DOHH2 (cell line): ENCODE measurements around the gene USP34.

ENCODE experiments used
- EZH2phosphoT487 ChIP-seq: fragments of 200-600 bp; sonication (generic); IDR thresholded peaks from 2 replicates; pipeline ENCODE4 v1.6.1; 2017; ENCODE audit warnings: borderline replicate concordance, mild to moderate bottlenecking, antibody characterized with exemption, low read length, moderate library complexity, mixed read lengths
- TF ChIP-seq, protein P1 (sequence below): fragments of 200-600 bp; sonication (generic); IDR thresholded peaks from one replicate; pipeline ENCODE4 v1.5.1; 2014; ENCODE audit warnings: antibody characterized with exemption, mild to moderate bottlenecking, low read depth, low read length; ENCODE audit not compliant: poor library complexity, severe bottlenecking

DNA sequence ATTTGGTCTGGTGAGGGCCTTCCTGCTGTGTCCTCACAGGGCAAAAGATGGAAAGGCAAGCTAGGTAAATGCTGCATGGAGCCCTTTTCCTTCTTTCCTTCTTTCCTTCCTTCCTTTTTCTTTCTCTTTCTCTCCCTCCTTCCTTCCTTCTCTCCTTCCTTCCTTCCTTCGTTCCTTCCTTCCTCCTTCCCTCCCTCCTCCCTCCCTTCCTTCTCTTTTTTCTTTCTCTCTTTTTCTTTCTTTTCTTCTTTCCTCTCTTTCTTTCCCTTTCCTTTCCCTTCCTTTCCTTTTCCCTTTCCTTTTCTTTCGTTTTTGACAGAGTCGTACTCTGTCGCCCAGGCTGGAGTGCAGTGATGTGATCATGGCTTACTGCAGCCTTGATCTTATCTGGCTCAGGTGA lies 332.0 kb downstream of the USP34 start:
- TF ChIP-seq, protein P1, sequence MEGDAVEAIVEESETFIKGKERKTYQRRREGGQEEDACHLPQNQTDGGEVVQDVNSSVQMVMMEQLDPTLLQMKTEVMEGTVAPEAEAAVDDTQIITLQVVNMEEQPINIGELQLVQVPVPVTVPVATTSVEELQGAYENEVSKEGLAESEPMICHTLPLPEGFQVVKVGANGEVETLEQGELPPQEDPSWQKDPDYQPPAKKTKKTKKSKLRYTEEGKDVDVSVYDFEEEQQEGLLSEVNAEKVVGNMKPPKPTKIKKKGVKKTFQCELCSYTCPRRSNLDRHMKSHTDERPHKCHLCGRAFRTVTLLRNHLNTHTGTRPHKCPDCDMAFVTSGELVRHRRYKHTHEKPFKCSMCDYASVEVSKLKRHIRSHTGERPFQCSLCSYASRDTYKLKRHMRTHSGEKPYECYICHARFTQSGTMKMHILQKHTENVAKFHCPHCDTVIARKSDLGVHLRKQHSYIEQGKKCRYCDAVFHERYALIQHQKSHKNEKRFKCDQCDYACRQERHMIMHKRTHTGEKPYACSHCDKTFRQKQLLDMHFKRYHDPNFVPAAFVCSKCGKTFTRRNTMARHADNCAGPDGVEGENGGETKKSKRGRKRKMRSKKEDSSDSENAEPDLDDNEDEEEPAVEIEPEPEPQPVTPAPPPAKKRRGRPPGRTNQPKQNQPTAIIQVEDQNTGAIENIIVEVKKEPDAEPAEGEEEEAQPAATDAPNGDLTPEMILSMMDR = no peak
- TF ChIP-seq EZH2phosphoT487 = no peak
